ENCODE measurements around the gene HAGH. TPM values are rescaled to one million over a fixed set of nuclear protein-coding genes. Genes with fewer than 3 reads are reported as not detected.

HAGH gene
- total RNA-seq, 1 donor from 2014 or later: 69.1 TPM

DNA sequence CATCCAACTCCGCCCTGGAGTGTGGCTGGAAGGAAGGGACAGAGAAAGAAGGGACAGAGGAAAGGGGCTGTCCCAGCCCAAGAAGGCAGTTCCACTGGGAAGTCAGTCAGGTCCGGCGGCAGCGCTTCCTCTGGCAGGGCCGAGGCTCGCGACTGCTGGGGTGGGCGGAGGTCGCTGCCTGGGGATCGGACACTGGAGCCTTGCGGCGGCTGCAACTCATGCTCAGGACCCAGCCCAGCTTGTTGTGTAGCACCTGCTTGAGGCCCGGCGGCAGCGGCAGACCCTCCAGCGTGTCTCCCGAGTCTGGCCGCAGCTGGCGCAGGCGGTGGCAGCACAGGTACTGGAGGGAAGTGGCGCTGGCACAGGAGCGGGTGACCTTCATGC, 49.6 kb downstream of the HAGH start:
- intact Hi-C loops (cut with DNase I): no loop called here
- peaks cover 55% of the 10 kb centered on the region for H3K36me3 ChIP-seq
- no peak for DNase-seq

GRCh38 chr16:1776672-1776955, 50.0 kb downstream of the HAGH start:
- Histone ChIP-seq H3K4me3 (no peak overlapping the region), H3K27ac (no peak overlapping the region), H3K36me3 (peaks cover 55% of the 10 kb centered on the region), H3K4me1 (peaks cover 43% of the 10 kb centered on the region), H3K9me3 (no peaks in the 10 kb centered on the region), H3K27me3 (ENCODE audit: low read depth) (no peaks in the 10 kb centered on the region)
- ATAC-seq: no peak
- TF ChIP-seq, protein P1, sequence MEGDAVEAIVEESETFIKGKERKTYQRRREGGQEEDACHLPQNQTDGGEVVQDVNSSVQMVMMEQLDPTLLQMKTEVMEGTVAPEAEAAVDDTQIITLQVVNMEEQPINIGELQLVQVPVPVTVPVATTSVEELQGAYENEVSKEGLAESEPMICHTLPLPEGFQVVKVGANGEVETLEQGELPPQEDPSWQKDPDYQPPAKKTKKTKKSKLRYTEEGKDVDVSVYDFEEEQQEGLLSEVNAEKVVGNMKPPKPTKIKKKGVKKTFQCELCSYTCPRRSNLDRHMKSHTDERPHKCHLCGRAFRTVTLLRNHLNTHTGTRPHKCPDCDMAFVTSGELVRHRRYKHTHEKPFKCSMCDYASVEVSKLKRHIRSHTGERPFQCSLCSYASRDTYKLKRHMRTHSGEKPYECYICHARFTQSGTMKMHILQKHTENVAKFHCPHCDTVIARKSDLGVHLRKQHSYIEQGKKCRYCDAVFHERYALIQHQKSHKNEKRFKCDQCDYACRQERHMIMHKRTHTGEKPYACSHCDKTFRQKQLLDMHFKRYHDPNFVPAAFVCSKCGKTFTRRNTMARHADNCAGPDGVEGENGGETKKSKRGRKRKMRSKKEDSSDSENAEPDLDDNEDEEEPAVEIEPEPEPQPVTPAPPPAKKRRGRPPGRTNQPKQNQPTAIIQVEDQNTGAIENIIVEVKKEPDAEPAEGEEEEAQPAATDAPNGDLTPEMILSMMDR (IDR thresholded peaks at IDR 0.05): no peak
- intact Hi-C loops (cut with DNase I): no loop called here
- DNase-seq: no peak

More for the DNA sequence above, 49.6 kb downstream of the HAGH start:
- ATAC-seq: no peak
- Histone ChIP-seq H3K9me3 (no peaks in the 10 kb centered on the region), H3K4me1 (peaks cover 40% of the 10 kb centered on the region), H3K27me3 (ENCODE audit: low read depth) (no peaks in the 10 kb centered on the region), H3K4me3 (no peak overlapping the region), H3K27ac (no peak overlapping the region)
- TF ChIP-seq, protein P1 (IDR thresholded peaks at IDR 0.05): no peak

DNA sequence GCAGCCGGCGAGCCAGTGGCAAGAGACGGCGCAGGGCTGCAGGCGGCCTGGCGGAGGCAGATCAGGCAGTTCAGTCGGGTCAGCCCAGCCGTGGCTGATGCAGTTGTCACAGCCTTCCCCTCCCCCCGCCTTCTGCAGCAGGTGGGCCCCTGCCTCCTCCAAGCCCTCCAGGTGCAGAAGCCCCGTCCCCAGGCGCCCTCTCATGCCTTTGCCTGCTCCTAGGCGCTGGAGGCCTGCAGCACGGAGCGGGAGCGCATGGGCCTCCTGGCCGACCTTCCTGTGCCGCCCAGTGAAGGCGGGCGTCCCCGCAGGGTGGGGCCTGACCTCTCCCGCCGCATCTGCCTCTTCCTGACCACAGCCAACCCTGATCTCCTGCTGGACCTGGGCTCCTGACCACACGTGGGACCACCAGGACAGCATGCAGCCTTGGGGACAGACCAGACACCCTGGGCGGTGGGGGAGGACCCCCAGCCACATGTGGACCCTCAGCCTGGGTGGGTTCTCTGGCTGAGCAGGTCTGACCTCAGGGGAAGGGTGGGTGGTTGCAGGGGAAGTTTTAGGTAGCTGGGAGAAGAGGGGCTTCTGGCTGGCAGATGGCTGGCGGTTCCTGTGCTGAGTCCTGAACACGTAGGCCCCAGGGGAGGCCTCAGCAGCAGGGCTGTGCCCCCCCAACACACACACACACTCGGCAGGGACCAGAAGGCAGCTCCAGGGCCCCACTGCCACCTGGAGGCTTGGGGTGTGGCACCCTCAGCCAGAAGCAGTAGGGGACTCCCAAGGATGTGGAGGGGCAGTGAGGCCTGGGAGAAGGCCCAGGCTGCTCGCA, 50.6 kb downstream of the HAGH start:
- TF ChIP-seq, protein P1 (IDR thresholded peaks at IDR 0.05): no peak
- peaks cover 38% of the 10 kb centered on the region for H3K4me1 ChIP-seq
- no peak for ATAC-seq
- DNase-seq: no peak
- no peaks in the 10 kb centered on the region for H3K27me3 ChIP-seq (ENCODE audit: low read depth)
- intact Hi-C loops (cut with DNase I): no loop called here
- no peak overlapping the region for H3K27ac ChIP-seq
- no peak overlapping the region for H3K4me3 ChIP-seq
- H3K36me3 ChIP-seq: peaks cover 54% of the 10 kb centered on the region
- no peaks in the 10 kb centered on the region for H3K9me3 ChIP-seq

DNA sequence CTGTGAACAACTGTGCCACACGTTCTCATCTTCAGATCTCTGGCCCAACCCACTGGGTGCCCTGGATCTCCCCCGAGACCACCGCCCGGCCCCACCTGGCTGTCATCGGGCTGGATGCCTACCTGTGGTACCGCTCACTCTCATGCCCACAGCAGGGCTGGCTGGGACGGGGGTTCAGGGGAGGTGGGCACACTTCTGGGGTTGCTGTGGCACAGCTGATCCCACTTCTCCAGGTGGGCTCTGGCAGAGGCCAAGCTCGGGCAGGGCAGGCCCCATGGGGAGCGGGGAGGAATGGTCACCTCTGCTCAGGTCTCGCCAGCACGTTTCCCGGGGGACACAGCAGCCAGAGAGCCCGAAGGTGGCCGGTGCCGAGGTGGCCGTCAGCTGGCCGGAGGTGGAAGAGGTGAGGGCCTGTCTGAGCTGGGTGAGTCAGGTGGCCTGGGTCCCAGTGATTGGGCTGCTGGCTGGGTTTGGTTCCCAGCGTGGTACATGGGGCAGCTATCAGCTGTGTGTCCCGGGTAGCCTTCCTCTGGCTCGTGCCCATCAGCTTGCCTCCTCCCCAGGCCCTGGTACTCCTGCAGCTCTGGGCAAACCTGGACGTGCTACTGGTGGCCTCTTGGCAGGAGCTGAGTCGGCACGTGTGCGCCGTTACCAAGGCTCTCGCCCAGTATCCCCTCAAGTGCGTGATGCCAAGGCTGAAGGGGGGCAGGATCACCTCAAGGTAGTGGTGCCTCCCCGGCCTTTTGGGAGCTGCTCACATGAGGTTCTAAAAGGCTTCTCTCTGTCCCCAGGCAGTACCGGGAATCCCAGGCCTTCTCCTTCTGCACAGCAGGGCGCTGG, 51.4 kb downstream of the HAGH start:
- H3K27ac ChIP-seq: no peak overlapping the region
- no peak for DNase-seq

GRCh38 chr16:1774448-1774780, 52.2 kb downstream of the HAGH start:
- H3K9me3 ChIP-seq: no peaks in the 10 kb centered on the region
- H3K36me3 ChIP-seq: peaks cover 48% of the 10 kb centered on the region
- no peaks in the 10 kb centered on the region for H3K27me3 ChIP-seq (ENCODE audit: low read depth)
- no peak for DNase-seq
- intact Hi-C loops (cut with DNase I): no loop called here
- peak overlapping the region; percentile 98 for H3K4me3 ChIP-seq
- TF ChIP-seq, protein P1 (IDR thresholded peaks at IDR 0.05): no peak
- no peak for ATAC-seq
- peaks cover 37% of the 10 kb centered on the region for H3K4me1 ChIP-seq
- peak overlapping the region; percentile 94 for H3K27ac ChIP-seq

More for the DNA sequence above, 51.4 kb downstream of the HAGH start:
- TF ChIP-seq, protein P1 (IDR thresholded peaks at IDR 0.05): no peak
- no peaks in the 10 kb centered on the region for H3K9me3 ChIP-seq
- peaks cover 35% of the 10 kb centered on the region for H3K4me1 ChIP-seq
- intact Hi-C loops (cut with DNase I): no loop called here
- peaks cover 47% of the 10 kb centered on the region for H3K36me3 ChIP-seq
- no peak for ATAC-seq
- H3K4me3 ChIP-seq: peak overlapping the region; percentile 98
- H3K27me3 ChIP-seq (ENCODE audit: low read depth): no peaks in the 10 kb centered on the region
